GM21367 (cell line): ENCODE data around the gene CDCA4.
"Not testable (repeated sequence)": the region's sequence is repeated elsewhere in the genome, so short reads cannot be mapped to it uniquely, and the experiment has no call there.

Experiments used
- ATAC-seq: cut with Tn5 transposase; IDR thresholded peaks from one replicate; pipeline ENCODE4 v1.9.1; 2021; ENCODE audit not compliant: unreplicated experiment

CDCA4 gene

DNA sequence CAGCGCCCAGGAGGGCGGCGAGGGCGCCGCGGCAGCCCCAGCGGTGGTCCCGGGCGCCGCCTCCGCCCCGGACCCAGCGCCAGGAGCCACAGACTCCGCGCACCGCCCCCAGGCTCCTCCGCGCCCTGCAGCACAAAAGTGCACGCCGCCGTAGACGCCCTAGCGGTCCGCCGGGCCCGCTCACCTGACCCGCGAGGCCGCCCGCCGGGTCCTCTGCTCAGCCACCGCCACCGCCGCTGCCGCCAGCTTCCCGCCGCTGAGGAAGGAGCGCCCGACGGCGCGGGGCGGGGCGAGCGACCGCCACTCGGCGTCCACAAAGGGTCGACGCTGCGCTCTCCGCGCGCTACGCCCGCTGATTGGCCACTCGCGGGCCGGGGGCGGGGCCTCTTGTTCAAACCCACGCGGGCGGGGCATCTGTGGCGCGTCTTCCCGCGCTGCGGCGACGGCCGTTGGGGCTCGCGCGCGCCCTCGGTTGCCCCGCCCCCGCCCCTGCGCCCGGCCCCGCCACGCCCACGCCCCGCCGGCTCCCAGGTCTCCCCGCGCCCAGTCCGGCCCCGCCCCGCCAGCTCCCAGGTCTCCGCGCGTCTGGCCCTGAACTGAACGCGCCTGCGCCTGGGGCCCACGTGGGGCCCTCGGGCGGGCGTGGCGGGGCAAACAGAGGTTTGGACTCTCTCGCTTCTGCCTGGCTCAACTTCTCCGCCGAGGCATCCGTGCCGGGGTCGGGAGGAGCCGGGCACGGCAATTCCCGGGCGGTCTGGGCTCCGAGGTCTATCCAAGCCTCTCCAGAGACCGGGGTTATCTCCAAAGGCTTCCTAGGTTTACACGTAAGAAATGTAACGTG lies at the start of gene CDCA4:
Gene CDCA4, minus strand, starts transcription at position 269 of the 841 bp plus-strand sequence. CDS start 9,154 bp downstream, outside the sequence.
- ATAC-seq: peak; percentile 59

DNA sequence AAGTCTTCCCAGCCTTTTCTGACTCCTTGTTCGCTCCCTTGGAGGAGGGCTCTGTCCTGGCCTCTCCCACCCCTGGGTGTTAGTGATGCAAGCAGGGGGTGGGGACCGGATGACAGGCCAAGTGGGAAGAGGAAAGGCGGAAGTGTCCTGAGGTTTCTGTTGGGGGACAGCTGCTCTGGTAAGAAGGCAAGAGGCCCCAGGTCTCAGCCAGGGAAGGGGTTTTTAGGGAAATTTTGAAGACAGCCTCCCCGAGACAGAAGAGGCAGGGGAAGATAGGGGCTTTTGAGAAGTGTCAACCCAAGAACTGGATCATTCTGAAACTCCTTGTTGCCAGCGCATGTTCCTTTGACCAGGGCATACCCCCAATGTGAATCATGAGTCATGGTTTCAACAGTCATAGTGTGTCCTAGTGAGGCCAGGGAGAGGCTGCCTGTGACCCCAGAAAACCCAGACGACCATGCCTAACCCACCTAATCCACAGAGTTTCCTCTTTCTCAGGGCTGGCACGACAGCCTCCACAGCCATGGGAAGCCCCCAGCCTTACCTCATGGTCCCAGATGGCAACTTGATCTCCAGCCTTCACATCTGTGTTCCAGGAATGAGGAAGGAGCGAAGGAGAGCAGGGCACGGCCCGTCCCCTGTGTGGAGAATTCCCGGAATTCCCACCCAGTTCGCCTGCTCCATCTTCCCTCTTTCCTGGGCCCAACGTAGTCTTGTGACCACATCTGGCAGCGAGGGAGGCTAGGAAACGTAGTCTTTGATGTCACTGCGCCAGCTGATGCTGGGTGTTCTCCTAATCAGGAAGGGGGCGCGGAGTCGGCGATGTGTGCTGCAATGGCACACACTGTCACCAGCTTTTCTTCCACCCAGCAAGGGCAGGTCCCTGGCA lies 49.2 kb upstream of the CDCA4 start:
- ATAC-seq: peak; percentile 36

DNA sequence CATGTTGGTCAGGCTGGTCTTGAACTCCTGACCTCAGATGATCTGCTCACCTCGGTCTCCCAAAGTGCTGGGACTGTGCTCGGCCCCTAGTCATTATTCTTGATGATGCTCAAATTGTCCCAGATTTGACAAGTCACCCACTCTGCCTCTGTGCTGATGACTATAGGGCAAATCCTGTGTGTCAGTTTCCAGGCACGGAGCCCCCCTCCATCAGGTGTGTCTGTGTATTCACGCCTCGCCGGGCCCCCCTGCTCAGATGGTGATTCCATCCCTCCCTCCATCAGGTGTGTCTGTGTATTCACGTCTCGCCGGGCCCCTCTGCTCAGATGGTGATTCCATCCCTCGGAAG lies 48.6 kb upstream of the CDCA4 start:
- no peak for ATAC-seq

GRCh38 chr14:105068818-105069217 lies 47.9 kb upstream of the CDCA4 start:
- ATAC-seq: no peak

DNA sequence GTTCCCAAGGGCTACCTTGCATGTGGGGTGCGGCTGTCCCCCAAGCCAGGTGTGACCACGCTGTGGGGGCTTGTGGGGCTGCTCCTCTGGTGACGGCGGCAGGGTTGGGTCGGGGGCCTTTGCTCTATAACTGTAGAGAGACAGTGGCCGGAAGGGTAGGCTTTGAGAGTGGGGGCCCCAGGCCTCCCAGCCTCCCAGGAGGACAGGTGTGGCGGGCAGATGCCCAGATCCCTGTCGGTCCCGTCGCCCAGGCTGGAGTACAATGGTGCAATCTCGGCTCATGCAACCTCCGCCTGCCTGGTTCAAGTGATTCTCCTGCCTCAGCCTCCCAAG lies 47.1 kb upstream of the CDCA4 start:
- no peak for ATAC-seq

- ATAC-seq: no peak
These were observed 46.5 kb upstream of the CDCA4 start for GRCh38 chr14:105067140-105067968.

DNA sequence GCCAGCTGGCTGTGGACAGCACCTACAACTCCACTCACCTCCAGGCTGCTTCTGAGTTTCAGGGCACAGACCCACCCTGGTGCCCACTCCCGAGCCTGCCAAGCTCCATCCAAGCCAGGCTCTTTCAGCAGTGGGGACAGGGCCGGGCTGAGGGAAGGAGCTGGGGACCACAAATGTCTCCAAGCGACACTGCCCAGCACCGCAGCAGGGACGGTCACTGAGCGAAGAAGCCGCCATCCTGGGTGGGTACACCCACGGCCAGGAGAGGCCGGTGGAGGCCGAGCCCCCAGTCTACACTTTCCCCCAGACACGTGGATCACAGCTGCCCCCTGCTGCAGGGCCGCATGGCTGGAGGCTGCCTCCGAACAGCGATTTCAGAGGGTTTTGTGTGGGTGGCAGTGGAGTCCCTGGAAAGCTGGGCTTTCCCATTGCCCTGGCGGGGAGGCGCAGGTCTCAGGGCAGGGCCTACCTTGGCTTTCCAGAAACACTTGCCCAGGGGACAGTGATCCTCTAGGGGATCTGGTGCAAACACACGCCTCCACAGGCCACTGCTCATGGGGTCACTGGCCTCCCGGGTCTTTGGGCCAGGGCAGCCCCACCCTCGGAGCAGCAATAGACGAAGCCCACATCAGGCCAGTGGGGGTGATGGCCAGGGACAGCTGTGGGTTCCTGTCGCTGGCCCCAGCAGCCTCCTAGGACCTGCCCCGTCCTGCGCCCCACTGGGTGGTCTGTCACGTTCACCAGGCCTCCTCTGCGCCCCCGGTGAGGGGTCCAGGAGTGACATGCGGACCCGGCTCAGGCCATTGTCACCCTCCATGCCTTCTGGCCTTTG lies 45.6 kb upstream of the CDCA4 start:
- ATAC-seq: no peak

GRCh38 chr14:105065280-105066228 lies 44.7 kb upstream of the CDCA4 start, which contains the start of gene GPR132:
Gene GPR132 (minus strand): TSS chr14:105065430. CDS start chr14:105055420, 10,010 bp downstream.
- peak; percentile 31 for ATAC-seq

- ATAC-seq: no peak
These were observed 43.8 kb upstream of the CDCA4 start for GRCh38 chr14:105064721-105065143.

GRCh38 chr14:105064001-105064400 lies 43.1 kb upstream of the CDCA4 start:
- no peak for ATAC-seq

DNA sequence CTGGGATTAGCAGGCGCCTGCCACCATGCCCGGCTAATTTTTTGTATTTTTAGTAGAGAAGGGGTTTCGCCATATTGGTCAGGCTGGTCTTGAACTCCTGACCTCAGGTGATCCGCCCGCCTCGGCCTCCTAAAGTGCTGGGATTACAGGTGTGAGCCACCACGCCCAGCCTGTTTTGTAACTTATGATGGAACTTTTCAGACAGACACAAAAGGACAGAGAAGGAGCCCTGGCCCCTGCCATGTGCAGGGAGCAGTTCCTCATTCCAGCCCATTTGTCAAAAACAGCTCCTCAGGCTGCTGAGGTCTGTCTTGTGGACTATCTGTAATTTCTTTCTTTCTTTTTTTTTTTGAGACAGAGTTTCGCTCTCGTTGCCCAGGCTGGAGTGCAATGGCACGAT lies 42.6 kb upstream of the CDCA4 start:
- not testable (repeated sequence) for ATAC-seq

DNA sequence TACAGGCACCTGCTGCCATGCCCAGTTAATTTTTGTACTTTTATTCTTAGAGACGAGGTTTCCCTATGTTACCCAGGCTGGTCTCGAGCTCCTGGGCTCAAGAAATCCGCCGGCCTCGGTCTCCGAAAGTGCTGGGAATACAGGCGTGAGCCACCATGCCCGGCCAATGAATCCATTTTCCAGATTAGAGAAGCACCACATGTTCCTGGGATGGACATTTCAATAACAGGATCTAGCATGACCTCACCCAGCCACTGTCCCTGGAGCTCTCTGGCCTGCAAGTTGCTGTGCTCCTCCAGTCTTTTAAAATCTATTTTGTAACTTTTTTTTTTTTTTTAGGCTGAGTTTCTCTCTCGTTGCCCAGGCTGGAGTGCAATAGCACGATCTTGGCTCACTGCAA lies 42.2 kb upstream of the CDCA4 start:
- ATAC-seq: no peak

DNA sequence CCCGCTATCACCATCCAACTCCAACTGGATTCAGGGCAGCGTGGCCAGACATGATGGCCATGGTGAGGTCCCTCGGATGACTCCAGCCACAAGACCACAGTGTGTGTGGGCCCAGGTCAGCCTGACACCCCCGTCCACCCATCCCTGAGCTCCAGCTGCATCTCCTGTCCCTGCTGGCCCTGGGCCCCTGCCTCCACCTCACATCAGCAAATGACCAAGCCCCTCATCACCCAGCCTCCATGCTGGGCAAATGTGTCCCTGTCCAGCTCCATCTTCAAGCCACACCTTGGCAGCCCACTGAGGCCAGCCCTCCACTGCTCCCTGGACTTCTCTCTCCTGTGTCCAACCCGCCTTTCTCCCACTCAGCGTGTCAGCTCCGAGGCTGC lies 41.2 kb upstream of the CDCA4 start:
- ATAC-seq: no peak

- ATAC-seq: no peak
These were observed 40.7 kb upstream of the CDCA4 start for GRCh38 chr14:105061428-105062047.

- no peak for ATAC-seq
These were observed 40.0 kb upstream of the CDCA4 start for GRCh38 chr14:105060751-105061427.

GRCh38 chr14:105059925-105060565 lies 39.2 kb upstream of the CDCA4 start:
- no peak for ATAC-seq

DNA sequence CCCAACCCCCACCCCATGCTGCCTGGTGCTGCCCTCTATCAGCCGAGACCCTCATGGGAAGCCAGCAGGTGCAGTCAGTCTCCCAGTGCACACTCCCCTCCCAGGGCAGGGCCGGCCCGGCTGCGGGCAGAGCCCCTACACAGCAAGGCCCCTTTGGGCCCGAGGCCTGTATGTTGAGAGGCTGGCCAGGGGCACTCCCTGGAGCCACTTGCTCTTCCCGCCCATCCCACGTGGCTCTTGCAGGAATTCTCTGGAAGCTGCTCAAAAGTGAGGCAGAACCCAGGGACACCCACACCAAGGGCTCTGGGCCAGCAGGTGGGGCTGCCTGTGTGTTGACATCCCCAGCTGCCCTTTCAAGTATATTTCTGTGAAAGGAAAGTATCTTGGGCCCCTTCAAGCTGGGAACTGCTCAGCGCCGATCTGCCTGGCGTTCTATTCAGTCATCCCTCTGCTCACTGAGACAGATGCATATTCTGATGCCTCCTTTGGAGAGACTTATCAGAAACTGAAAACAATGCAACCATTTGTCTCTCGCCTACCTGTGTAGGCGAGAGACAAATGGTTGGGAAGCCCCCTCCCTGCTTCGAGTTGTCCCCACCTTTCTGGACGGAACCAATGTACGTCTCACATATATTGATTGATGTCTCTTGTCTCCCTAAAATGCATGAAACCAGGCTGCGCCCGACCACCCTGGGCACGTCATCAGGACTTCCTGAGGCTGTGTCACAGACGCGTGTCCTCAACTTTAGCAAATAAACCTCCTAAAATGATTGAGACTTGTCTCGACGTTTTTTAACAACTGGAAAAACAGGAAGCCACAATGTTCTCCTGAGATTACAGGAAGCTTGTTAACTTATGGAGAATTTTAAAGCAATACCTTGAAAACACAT lies 38.4 kb upstream of the CDCA4 start:
- ATAC-seq: no peak
